ENCODE results near the gene KANSL1.

- TF ChIP-seq CTCF (IDR thresholded peaks at IDR 0.05) (no peak), POLR2A (IDR thresholded peaks at IDR 0.05) (no peak)
Measured at GRCh38 chr17:46001390-46002310, 191.6 kb downstream of the KANSL1 start.
